ENCODE data around the gene MAP3K4. TPM values are rescaled to one million over a fixed set of nuclear protein-coding genes. Genes with fewer than 3 reads are reported as not detected.
"Not testable (repeated sequence)": the region's sequence is repeated elsewhere in the genome, so short reads cannot be mapped to it uniquely, and the experiment has no call there.

The MAP3K4 gene
- total RNA-seq, 2 donors from 2014 or later = 31.0 to 42.8 TPM

DNA sequence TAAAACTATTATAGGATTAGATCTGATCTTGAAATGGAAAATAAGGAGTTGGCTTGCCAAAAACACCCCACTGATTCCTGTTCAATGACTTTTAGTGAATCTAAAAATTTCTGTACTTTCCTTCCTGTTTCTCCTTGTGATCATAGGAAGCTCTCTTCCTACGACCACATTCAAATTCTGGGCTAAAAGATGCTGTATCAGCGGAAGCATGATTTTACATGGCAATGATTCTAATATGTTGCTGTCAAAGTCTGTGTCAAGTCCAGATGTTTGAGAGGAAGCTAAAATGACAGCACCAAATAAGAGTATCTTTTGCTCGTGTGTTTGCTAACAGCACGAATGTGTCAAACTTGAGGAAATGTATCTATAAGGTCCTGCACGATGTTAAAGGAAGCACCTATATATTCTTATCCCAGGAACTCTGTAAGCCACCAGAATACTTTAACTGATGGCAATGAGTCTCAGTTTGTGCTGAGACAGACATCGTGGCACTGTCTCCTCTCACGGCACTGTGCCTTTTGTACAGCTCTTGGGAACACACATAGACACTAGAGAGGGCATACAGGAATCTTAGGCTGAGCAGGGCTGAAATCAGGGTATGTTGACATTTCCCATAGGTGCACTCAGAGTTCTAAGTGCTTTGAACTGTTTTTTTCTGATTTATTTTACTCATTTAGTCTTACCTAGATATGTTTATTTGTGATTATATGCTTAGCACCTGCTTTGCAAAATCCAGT lies 24.9 kb upstream of the MAP3K4 start:
- H3K9me3 Mint-ChIP-seq = no peaks in the 10 kb centered on the region
- DNase-seq (ENCODE audit: low spot score in 2 of 2) (no peak), ATAC-seq (no peak)
- no peak overlapping the region for H3K27ac Mint-ChIP-seq
- H3K36me3 Mint-ChIP-seq = no peaks in the 10 kb centered on the region

DNA sequence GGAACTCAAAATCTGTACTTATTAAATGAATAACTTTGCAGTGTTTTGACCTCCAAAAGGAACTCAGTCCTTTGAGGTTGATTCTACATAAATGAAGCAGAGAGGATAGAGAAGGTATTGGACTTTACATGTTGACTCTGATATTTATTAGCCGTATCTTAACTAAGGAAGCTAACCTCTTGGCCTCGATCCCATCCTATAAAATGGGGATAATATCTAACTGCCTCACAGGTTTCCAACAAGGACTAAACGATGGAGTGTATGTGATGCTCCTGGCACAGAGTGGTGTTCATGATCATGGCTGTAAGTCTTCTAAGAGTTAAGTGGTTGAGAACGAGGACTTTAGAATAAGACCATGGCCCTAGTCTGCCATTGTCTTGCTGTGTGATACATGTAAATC lies 24.2 kb upstream of the MAP3K4 start:
- Mint-ChIP-seq H3K27ac (no peak overlapping the region), H3K9me3 (no peaks in the 10 kb centered on the region), H3K36me3 (no peaks in the 10 kb centered on the region)
- ATAC-seq (no peak), DNase-seq (ENCODE audit: low spot score in 2 of 2) (no peak)

DNA sequence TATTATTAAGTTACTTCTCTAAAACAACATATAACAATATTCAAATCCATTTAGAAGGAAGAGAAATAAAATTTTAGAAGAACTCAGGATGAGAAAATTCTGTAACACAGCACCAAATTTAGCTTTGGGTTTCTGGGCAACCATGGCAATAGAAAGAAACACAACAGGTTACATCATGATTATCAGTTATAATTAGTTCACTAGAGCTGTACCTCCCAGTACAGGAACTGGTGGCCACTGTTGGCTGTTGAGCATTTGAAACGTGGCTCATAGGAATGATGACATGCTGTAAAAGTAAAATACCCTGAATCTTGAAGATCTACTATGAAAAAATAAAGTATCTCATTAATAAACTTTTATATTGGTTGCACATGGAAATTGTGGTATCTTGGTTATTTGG lies 23.7 kb upstream of the MAP3K4 start:
- ATAC-seq = no peak
- DNase-seq (ENCODE audit: low spot score in 2 of 2) = no peak
- H3K27ac Mint-ChIP-seq = no peak overlapping the region
- no peaks in the 10 kb centered on the region for H3K9me3 Mint-ChIP-seq
- no peaks in the 10 kb centered on the region for H3K36me3 Mint-ChIP-seq

DNA sequence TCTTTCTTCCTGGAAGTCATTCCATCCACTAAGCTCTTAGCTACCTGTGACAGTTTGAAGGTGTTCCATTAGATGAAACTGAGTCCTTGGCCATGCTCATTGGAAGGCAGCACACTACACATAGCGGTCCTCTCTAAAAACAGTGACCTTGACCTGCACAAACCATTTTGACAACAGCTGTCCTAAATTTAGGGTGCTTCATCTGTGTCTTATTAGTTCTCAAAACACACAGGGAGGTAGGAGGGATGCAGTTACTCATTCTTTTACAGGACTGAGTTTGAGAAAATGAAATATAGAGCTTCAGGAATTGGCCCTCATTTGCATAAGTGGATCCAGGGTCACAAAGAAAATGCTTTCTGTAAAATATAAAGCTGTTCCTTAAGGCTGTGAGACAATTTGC lies 20.4 kb upstream of the MAP3K4 start:
- no peak for ATAC-seq
- Mint-ChIP-seq H3K9me3 (no peaks in the 10 kb centered on the region), H3K27ac (no peak overlapping the region), H3K36me3 (no peaks in the 10 kb centered on the region)
- DNase-seq (ENCODE audit: low spot score in 2 of 2) = no peak

DNA sequence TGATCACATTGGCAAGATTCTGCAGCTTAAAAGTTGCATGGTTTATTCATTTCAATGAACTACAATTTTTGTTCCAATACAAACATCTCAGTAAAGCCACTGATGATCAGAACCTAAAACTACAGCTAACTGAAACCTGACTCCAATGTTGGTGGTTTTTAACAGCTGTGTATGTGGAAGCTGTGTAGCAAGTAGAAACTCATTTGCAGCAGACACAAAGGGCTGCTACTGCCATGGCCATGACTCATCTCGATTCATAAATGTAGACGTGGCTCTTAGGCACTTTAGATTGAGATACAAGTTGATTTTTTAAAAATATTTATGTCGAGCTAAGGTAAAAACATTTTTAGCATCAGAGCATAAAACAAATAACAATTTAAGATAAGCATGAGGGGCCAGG lies 19.5 kb upstream of the MAP3K4 start:
- no peaks in the 10 kb centered on the region for H3K36me3 Mint-ChIP-seq
- DNase-seq (ENCODE audit: low spot score in 2 of 2) (no peak), ATAC-seq (peak in 1 of 2 donors; percentile 46)
- no peak overlapping the region for H3K27ac Mint-ChIP-seq
- no peaks in the 10 kb centered on the region for H3K9me3 Mint-ChIP-seq

DNA sequence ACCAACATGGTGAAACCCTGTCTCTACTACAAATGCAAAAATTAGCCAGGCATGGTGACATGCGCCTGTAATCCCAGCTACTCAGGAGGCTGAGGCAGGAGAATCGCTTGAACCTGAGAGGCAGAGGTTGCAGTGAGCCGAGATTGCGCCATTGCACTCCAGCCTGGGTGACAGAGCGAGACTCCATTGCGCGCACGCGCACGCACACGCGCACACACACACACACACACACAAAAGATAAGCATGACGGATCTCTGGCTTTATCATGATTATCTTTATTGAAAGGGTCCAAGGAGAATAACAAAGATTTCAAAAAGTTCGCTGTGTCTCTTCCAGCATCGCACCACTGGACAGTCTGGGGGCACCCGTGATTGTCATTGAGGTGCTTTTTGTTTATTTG lies 19.0 kb upstream of the MAP3K4 start:
- H3K27ac Mint-ChIP-seq; DNase-seq (ENCODE audit: low spot score in 2 of 2); H3K36me3 Mint-ChIP-seq; H3K9me3 Mint-ChIP-seq; ATAC-seq: not testable (repeated sequence)

DNA sequence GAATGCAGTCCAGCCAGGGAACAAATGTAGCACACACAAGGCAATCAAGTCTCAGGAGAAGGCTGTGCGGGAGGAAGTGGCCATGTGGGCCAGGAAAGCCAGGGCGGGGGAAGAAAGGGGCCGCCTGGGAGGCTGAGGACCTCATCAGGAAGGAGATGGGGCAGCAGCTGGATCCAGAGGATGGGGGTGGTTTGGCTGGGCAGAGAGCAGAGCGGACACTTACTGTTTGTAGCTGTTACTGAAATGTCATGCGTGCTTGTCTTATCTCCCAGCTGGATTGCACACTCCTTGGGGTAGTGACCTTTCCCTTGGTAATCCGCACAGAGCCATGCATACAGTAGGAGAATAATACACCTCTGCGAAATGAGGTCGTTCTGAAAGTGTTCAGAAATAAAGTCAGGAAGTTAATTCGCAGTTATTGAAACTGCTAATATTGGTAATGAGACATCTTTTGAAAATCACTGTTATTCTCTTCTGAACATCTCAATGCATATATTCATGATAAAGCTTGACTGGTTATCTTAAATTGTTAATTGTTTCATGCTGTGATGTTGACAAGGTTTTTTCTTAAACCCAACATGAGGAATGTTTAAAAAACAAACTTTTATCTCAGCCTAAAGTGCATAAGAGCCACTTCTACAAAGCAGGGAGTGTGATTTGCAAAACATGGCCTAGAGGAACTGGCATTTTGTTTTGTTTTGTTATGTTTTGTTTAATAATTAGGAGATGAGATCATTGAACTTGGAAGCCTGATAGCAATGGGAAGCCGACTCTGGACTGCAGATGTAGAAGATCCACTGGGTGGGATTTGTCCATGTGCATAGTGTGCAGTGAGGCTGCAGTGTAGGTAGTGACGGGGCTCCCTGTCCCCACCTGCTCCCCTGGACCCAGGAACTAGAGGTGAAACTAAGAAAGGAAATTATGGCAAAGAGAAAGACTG lies 18.0 kb upstream of the MAP3K4 start:
- ATAC-seq = no peak
- no peak overlapping the region for H3K27ac Mint-ChIP-seq
- no peak for DNase-seq (ENCODE audit: low spot score in 2 of 2)
- H3K9me3 Mint-ChIP-seq = no peaks in the 10 kb centered on the region
- no peaks in the 10 kb centered on the region for H3K36me3 Mint-ChIP-seq

DNA sequence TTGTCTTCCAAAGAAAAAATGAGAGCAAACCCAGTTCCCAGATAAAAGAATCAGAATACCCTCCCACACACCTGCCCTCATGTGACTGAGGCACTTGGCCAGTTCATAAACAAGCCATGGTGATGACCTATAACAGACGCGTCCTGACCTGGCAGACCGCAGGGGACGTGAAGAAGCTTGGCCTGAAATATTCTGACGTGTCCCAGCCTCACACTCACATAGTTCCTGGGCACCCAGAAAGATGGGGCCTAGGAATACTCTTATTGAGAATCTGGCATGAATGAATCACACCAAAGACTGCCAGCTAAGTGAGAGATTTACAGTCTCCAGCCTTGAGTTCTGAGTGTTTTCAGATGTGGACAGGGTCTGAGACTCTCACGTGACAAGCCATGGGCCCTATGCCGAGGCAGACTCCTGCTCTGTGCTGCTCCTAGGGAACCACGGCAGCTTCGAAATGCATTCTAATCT lies 17.2 kb upstream of the MAP3K4 start:
- DNase-seq (ENCODE audit: low spot score in 2 of 2) (no peak), ATAC-seq (no peak)
- Mint-ChIP-seq H3K27ac (no peak overlapping the region), H3K9me3 (no peaks in the 10 kb centered on the region), H3K36me3 (no peaks in the 10 kb centered on the region)

DNA sequence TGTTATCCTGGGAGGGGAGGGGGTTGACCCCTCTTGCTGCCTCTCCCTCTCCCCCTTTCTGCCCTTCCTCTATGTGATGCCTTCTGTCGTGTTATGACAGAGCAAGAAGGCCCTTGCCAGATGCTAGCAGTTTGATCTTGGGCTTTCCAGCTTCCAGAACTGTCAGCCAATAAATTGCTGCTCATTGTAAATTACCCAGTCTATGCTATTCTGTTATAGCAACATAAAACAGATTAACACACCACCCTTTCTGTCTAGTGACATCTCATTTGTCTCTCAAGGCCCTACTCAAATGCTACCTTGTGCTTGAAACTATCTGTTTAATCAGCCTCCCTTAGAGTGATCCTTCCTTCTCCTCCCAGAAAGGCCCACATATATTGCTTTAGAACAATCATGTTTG lies 16.4 kb upstream of the MAP3K4 start:
- DNase-seq (ENCODE audit: low spot score in 2 of 2) (no peak), ATAC-seq (no peak)
- H3K36me3 Mint-ChIP-seq = no peaks in the 10 kb centered on the region
- no peaks in the 10 kb centered on the region for H3K9me3 Mint-ChIP-seq
- H3K27ac Mint-ChIP-seq = no peak overlapping the region

DNA sequence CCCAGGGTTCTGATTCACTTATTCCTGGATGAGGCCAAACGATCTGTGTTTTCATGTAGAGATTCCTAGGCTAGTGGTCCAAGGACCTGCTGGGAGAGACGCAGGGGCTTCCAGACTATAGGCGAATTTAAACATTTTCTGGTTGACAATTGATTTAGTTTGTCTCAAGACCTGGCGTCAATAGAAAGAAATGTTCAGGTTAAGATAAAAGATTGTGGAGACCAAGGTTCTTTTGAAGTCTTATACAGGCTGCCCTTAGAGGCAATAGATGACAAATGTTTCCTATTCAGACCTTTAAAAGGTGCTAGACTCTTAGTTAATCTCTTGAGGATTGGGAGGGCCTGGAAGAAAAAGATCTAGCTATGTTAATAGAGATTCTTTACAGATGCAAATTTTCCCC lies 15.6 kb upstream of the MAP3K4 start:
- not testable (repeated sequence) for ATAC-seq; H3K27ac Mint-ChIP-seq; H3K9me3 Mint-ChIP-seq; H3K36me3 Mint-ChIP-seq; DNase-seq (ENCODE audit: low spot score in 2 of 2)

DNA sequence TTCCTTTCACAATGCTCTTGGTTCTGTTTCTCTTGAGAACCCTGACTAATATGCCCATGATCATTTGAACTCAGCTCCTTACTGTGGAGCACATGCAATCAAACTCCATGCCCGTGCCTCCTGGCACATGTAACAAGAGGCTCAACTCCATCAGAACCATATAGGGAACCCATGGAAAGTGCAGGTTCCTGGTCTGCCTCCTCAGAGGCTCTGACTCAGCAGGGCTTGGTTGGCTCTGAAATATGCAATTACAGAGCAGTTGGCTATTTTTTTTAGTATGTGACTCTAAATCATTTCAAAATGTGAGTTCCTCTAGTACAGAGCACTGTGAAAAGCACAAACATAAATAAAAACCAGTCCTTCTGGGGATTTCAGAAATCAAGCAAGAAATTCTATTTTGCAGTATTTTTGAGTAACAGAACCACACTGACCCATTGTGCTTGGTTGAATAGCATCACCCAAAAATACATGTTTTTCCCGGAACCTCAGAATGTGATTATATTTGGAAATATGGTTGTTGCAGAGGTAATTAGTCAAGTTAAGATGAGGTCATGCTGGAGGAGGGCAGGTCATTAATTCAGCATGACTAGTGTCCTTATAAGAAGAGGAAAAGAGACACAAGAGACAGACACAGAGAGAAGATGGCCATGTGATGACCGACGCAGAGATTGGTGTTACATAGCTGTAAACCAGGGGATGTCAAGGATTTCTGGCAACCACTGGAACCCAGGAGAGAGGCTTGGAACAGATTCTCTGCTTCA lies 13.2 kb upstream of the MAP3K4 start:
- Mint-ChIP-seq H3K27ac (no peak overlapping the region), H3K9me3 (peaks cover 7 to 8% of the 10 kb centered on the region in 2 donors), H3K36me3 (peaks cover 7 to 9% of the 10 kb centered on the region in 2 donors)
- ATAC-seq = no peak
- DNase-seq (ENCODE audit: low spot score in 2 of 2) = no peak

DNA sequence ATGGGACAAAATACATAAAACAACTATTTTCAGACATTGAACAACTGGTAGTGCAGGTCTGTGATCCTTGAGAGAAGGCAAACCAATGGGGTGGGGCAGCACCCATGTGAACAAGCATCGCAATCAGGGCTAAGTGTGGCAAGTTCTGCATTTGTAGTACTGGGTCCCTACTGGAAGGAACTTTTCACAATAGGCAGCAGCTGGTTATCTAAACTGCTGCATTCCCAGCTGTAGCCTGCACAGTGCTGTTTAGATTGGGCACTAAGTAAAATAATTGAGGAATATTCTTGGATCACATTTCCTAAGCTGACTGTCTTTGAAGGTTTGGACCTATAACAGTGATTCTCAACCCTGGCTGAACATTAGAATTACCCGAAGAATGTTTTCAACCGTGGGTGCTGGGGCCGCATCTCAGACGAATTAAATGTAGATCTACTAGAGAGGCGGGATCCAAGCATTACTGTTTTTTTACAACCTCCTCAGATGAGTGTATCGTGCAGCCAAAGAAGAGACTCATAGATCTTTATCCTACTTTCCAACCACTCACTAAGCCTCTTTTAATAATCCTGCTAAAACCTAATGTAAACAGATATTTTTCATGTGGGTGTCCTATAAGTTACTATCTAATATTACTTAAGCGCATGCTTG lies 12.4 kb upstream of the MAP3K4 start:
- Mint-ChIP-seq H3K36me3 (peaks cover 12 to 17% of the 10 kb centered on the region in 2 donors), H3K9me3 (peaks cover 11 to 17% of the 10 kb centered on the region in 2 donors), H3K27ac (no peak overlapping the region)
- DNase-seq (ENCODE audit: low spot score in 2 of 2) = no peak
- no peak for ATAC-seq

DNA sequence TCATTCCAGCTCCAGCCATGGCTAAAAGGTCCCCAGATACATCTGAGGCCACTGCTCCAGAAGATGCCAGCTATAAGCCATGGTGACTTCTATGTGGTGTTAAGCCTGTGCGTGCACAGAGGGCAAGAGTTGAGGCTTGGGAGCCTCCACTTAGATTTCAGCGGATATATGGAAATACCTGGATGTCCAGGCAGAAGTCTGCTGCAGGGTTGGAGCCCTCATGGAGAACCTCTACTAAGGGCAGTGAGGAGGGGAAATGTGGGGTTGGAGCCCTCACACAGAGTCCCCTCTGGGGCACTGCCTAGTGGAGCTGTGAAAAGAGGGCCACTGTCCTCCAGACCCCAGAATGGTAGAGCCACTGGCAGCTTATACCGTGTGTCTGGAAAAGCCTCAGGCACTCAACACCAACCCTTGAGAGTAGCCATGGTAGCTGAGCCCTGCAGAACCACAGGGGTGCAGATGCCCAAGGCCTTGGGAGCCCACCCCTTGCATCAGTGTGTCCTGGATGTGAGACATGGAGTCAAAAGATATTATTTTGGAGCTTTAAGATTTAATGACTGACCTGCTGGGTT lies 8.1 kb upstream of the MAP3K4 start:
- ATAC-seq; DNase-seq (ENCODE audit: low spot score in 2 of 2); H3K27ac Mint-ChIP-seq: not testable (repeated sequence)
- Mint-ChIP-seq H3K9me3 (peaks cover 16 to 21% of the 10 kb centered on the region in 2 donors), H3K36me3 (peaks cover 13 to 30% of the 10 kb centered on the region in 2 donors)

DNA sequence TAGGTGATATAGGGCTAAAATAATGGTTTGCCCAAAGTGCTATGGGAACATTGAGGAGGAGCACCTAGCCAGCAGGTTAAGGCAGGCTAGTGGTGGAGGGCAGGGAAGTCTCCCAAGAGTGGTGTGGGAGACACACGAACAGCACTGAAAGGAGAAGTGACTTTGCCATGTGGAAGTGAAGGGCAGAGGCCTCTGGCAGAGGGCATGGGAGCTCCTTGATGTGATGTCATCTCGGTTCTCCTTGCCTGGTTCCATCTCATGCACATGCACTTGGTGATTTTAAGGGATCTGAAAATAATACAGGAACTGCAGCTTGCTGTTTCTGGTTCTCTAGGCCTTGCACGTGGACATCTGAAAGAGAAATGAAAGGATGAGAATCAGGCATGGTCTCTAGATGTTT lies 4.7 kb upstream of the MAP3K4 start:
- no peak for ATAC-seq
- Mint-ChIP-seq H3K36me3 (peaks cover 13 to 30% of the 10 kb centered on the region in 2 donors), H3K27ac (no peak overlapping the region), H3K9me3 (peaks cover 16 to 21% of the 10 kb centered on the region in 2 donors)
- DNase-seq (ENCODE audit: low spot score in 2 of 2) = no peak

DNA sequence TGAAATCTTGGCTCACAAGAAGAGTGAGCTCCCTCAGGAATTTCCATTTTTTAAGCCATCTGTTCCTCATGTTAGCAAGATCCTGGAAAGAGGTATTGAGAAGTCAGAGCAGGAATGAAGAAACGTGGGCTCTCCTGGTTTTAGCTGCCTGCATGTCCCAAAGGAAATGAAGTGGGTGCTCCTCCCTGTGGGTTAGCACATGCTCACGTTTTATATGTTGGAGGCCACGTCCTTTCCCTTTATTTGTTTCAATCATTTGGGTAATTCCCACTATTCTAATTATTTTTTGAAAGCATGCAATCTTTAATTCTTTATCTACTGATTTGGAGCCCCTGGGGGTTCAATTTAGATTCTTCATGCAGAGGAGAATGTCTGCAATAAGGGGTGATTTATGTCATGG lies 4.3 kb upstream of the MAP3K4 start:
- peaks cover 16 to 21% of the 10 kb centered on the region in 2 donors for H3K9me3 Mint-ChIP-seq
- peaks cover 14 to 32% of the 10 kb centered on the region in 2 donors for H3K36me3 Mint-ChIP-seq
- H3K27ac Mint-ChIP-seq = no peak overlapping the region
- ATAC-seq = no peak
- DNase-seq (ENCODE audit: low spot score in 2 of 2) = no peak

DNA sequence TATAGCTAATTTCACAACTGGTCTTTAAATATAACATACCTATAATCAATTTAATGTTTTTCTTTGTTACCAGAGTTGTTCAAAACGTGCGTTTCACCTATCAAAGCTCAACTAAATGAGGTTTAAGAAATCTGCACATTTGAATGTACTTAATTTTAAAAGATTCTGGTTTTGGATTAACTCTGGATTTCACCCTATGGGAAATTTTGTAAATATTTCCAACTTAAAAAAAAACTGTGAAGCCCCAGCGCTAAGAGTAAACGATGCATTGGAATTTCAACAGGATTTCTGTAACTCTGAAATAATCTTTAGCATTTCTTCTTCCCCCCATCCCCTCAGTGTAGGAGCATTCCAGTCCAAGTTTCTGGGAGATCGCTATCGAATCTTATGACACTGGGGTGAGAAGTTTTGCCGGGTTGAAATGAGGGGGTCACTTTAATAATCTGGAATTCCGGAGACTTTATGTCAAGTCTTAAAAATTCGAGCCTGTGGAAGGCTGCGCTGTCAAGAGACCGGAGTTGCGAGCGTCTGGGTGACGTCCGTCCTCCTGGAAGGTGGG lies 643 bp upstream of the MAP3K4 start:
- no peaks in the 10 kb centered on the region for H3K9me3 Mint-ChIP-seq
- H3K27ac Mint-ChIP-seq = peak overlapping the region in 1 of 2 donors; percentile 95
- peaks cover 13 to 14% of the 10 kb centered on the region in 2 donors for H3K36me3 Mint-ChIP-seq
- no peak for DNase-seq (ENCODE audit: low spot score in 2 of 2)
- no peak for ATAC-seq
